ENCODE data around the gene NES.

Gene NES

DNA sequence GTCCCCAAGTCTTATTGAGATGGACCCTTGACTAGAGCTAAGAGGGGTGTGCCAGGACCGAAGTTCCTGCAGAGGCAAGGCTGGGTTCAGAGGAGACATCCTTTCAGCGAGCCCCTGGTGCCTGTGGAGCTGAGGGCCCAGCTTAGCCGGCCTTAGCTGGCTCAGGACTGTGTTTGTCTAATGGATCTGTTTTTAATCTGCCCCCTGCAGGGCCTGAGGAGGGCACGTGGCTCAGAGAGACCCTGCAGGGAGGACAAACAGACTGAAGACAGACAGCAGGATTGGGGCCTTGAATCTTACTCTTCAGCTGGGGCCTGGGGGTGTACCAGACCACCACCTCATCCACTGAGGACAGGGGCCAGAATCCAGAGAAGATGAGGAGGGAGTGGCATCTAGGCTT lies 26.5 kb upstream of the NES start:
- Histone ChIP-seq H3K36me3 (ENCODE audit: control insufficient read depth, insufficient read depth, low read length) (no peaks in the 10 kb centered on the region), H3K27ac (ENCODE audit: insufficient read depth, low read length, poor library complexity, severe bottlenecking) (no peak overlapping the region), H3K4me1 (ENCODE audit: control insufficient read depth, insufficient read depth, low read length, poor library complexity, severe bottlenecking) (peaks cover 28% of the 10 kb centered on the region), H3K4me3 (ENCODE audit: insufficient read depth, low read depth, low read length, poor library complexity, severe bottlenecking) (no peak overlapping the region), H3K27me3 (replicated peaks; ENCODE audit: control insufficient read depth, insufficient read depth, low read length, poor library complexity, severe bottlenecking) (peaks cover 17% of the 10 kb centered on the region), H3K9me3 (ENCODE audit: control insufficient read depth, low read length) (no peaks in the 10 kb centered on the region)
- no peak for DNase-seq

GRCh38 chr1:156703336-156703735 lies 26.1 kb upstream of the NES start:
- Histone ChIP-seq H3K4me3 (ENCODE audit: insufficient read depth, low read depth, low read length, poor library complexity, severe bottlenecking) (no peak overlapping the region), H3K27me3 (replicated peaks; ENCODE audit: control insufficient read depth, insufficient read depth, low read length, poor library complexity, severe bottlenecking) (peaks cover 17% of the 10 kb centered on the region), H3K27ac (ENCODE audit: insufficient read depth, low read length, poor library complexity, severe bottlenecking) (no peak overlapping the region), H3K4me1 (ENCODE audit: control insufficient read depth, insufficient read depth, low read length, poor library complexity, severe bottlenecking) (peaks cover 28% of the 10 kb centered on the region), H3K36me3 (ENCODE audit: control insufficient read depth, insufficient read depth, low read length) (no peaks in the 10 kb centered on the region), H3K9me3 (ENCODE audit: control insufficient read depth, low read length) (no peaks in the 10 kb centered on the region)
- no peak for DNase-seq

DNA sequence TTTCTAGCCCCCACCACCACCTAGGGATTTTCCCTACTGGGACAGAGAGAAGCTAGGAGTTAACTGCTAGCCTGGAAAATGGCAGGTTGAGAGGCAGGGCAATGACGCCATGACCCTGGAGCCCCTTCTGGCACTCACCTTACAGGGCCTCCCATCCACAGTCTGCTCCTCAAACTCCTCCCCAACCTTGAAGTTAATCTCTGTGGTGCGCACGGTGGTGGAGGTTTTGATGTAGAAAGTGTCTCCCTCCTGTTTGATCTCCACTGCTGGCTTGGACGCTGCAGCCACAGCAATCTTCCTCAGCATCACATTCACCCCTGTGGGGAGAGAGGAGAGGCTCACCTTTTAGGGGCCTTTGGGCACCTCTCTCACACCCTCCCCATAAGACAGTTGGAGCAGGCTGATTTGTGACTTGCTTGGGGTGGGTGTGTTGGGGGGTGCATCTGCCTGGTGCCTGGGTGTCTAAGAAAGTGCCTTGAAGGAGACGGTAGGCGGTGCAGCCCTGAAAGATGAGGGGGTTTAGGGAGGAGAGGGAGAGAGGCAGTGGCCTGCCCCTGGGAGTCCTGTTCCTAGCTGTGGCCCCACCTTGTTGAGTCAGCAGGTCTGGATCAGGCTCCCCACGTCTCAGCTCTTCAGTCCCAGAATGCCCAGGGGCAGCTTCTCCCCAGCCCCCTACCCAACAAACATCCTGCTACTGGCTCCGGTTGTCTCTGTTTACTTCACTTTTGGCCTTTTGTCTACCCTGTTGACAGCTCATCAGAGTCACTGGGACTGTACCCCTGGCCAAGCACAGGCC lies 23.7 kb upstream of the NES start:
- no peak for DNase-seq
- Histone ChIP-seq H3K4me3 (ENCODE audit: insufficient read depth, low read depth, low read length, poor library complexity, severe bottlenecking) (no peak overlapping the region), H3K4me1 (ENCODE audit: control insufficient read depth, insufficient read depth, low read length, poor library complexity, severe bottlenecking) (peaks cover 15% of the 10 kb centered on the region), H3K27ac (ENCODE audit: insufficient read depth, low read length, poor library complexity, severe bottlenecking) (no peak overlapping the region), H3K27me3 (replicated peaks; ENCODE audit: control insufficient read depth, insufficient read depth, low read length, poor library complexity, severe bottlenecking) (peaks cover 17% of the 10 kb centered on the region), H3K9me3 (ENCODE audit: control insufficient read depth, low read length) (no peaks in the 10 kb centered on the region), H3K36me3 (ENCODE audit: control insufficient read depth, insufficient read depth, low read length) (no peaks in the 10 kb centered on the region)

DNA sequence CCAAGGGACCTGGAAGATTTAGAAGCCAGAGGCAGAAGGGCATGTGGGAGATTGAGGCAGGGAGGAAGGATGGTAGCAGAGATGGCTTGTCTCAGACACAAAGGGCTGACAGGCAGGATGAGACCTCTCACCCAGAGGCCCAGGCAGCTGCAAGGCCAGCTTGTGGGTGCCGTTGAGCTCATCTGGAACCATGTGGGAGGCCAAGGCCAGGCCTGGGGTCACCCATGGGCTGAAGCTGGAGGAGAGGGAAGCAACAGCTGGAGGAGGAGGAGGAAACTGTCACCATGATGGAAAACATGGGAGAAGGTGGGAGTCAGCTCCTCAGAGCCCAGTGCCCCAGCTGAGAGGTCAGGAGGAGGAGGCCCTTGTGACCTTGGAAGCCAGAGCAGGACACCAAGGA lies 21.8 kb upstream of the NES start:
- H3K36me3 ChIP-seq (ENCODE audit: control insufficient read depth, insufficient read depth, low read length), result no peaks in the 10 kb centered on the region
- H3K4me1 ChIP-seq (ENCODE audit: control insufficient read depth, insufficient read depth, low read length, poor library complexity, severe bottlenecking), result no peaks in the 10 kb centered on the region
- H3K4me3 ChIP-seq (ENCODE audit: insufficient read depth, low read depth, low read length, poor library complexity, severe bottlenecking), result no peak overlapping the region
- DNase-seq, result no peak
- peaks cover 10% of the 10 kb centered on the region for H3K27me3 ChIP-seq (replicated peaks; ENCODE audit: control insufficient read depth, insufficient read depth, low read length, poor library complexity, severe bottlenecking)
- no peaks in the 10 kb centered on the region for H3K9me3 ChIP-seq (ENCODE audit: control insufficient read depth, low read length)
- no peak overlapping the region for H3K27ac ChIP-seq (ENCODE audit: insufficient read depth, low read length, poor library complexity, severe bottlenecking)

GRCh38 chr1:156697481-156697880 lies 20.3 kb upstream of the NES start:
- Histone ChIP-seq H3K27ac (ENCODE audit: insufficient read depth, low read length, poor library complexity, severe bottlenecking) (no peak overlapping the region), H3K9me3 (ENCODE audit: control insufficient read depth, low read length) (no peaks in the 10 kb centered on the region), H3K27me3 (replicated peaks; ENCODE audit: control insufficient read depth, insufficient read depth, low read length, poor library complexity, severe bottlenecking) (peaks cover 15% of the 10 kb centered on the region), H3K36me3 (ENCODE audit: control insufficient read depth, insufficient read depth, low read length) (no peaks in the 10 kb centered on the region), H3K4me1 (ENCODE audit: control insufficient read depth, insufficient read depth, low read length, poor library complexity, severe bottlenecking) (peaks cover 8% of the 10 kb centered on the region), H3K4me3 (ENCODE audit: insufficient read depth, low read depth, low read length, poor library complexity, severe bottlenecking) (no peak overlapping the region)
- DNase-seq, result no peak

DNA sequence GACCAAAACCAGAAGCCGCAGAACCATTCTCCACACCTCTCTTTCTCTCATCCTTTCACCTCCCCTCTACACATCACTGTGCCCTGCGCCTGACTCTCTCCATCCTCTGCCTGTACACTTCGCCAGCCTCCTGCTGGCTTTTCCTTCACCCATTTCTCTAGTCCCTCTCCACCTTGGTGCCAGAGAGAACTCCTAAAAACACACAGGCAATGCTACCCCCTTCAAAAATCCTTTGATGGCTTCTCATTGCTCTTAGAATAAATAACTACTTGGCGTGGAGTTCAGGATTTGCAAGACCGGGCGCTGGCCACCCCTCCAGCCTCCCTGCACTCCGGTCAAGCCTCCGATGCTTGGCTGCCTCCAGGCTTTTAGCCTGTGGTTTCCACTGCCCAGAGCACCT lies 19.5 kb upstream of the NES start:
- no peak for DNase-seq
- peaks cover 21% of the 10 kb centered on the region for H3K27me3 ChIP-seq (replicated peaks; ENCODE audit: control insufficient read depth, insufficient read depth, low read length, poor library complexity, severe bottlenecking)
- no peaks in the 10 kb centered on the region for H3K9me3 ChIP-seq (ENCODE audit: control insufficient read depth, low read length)
- H3K36me3 ChIP-seq (ENCODE audit: control insufficient read depth, insufficient read depth, low read length), result no peaks in the 10 kb centered on the region
- H3K27ac ChIP-seq (ENCODE audit: insufficient read depth, low read length, poor library complexity, severe bottlenecking), result no peak overlapping the region
- no peak overlapping the region for H3K4me3 ChIP-seq (ENCODE audit: insufficient read depth, low read depth, low read length, poor library complexity, severe bottlenecking)
- H3K4me1 ChIP-seq (ENCODE audit: control insufficient read depth, insufficient read depth, low read length, poor library complexity, severe bottlenecking), result peaks cover 8% of the 10 kb centered on the region

GRCh38 chr1:156694690-156694962 lies 17.4 kb upstream of the NES start:
- H3K4me3 ChIP-seq (ENCODE audit: insufficient read depth, low read depth, low read length, poor library complexity, severe bottlenecking), result no peak overlapping the region
- H3K27me3 ChIP-seq (replicated peaks; ENCODE audit: control insufficient read depth, insufficient read depth, low read length, poor library complexity, severe bottlenecking), result peaks cover 42% of the 10 kb centered on the region
- no peak for DNase-seq
- no peaks in the 10 kb centered on the region for H3K36me3 ChIP-seq (ENCODE audit: control insufficient read depth, insufficient read depth, low read length)
- no peak overlapping the region for H3K27ac ChIP-seq (ENCODE audit: insufficient read depth, low read length, poor library complexity, severe bottlenecking)
- no peaks in the 10 kb centered on the region for H3K9me3 ChIP-seq (ENCODE audit: control insufficient read depth, low read length)
- peaks cover 10% of the 10 kb centered on the region for H3K4me1 ChIP-seq (ENCODE audit: control insufficient read depth, insufficient read depth, low read length, poor library complexity, severe bottlenecking)

GRCh38 chr1:156693848-156694689 lies 16.9 kb upstream of the NES start:
- H3K4me3 ChIP-seq (ENCODE audit: insufficient read depth, low read depth, low read length, poor library complexity, severe bottlenecking), result no peak overlapping the region
- no peak for DNase-seq
- peaks cover 43% of the 10 kb centered on the region for H3K27me3 ChIP-seq (replicated peaks; ENCODE audit: control insufficient read depth, insufficient read depth, low read length, poor library complexity, severe bottlenecking)
- no peaks in the 10 kb centered on the region for H3K36me3 ChIP-seq (ENCODE audit: control insufficient read depth, insufficient read depth, low read length)
- H3K4me1 ChIP-seq (ENCODE audit: control insufficient read depth, insufficient read depth, low read length, poor library complexity, severe bottlenecking), result peaks cover 16% of the 10 kb centered on the region
- H3K9me3 ChIP-seq (ENCODE audit: control insufficient read depth, low read length), result no peaks in the 10 kb centered on the region
- H3K27ac ChIP-seq (ENCODE audit: insufficient read depth, low read length, poor library complexity, severe bottlenecking), result no peak overlapping the region

DNA sequence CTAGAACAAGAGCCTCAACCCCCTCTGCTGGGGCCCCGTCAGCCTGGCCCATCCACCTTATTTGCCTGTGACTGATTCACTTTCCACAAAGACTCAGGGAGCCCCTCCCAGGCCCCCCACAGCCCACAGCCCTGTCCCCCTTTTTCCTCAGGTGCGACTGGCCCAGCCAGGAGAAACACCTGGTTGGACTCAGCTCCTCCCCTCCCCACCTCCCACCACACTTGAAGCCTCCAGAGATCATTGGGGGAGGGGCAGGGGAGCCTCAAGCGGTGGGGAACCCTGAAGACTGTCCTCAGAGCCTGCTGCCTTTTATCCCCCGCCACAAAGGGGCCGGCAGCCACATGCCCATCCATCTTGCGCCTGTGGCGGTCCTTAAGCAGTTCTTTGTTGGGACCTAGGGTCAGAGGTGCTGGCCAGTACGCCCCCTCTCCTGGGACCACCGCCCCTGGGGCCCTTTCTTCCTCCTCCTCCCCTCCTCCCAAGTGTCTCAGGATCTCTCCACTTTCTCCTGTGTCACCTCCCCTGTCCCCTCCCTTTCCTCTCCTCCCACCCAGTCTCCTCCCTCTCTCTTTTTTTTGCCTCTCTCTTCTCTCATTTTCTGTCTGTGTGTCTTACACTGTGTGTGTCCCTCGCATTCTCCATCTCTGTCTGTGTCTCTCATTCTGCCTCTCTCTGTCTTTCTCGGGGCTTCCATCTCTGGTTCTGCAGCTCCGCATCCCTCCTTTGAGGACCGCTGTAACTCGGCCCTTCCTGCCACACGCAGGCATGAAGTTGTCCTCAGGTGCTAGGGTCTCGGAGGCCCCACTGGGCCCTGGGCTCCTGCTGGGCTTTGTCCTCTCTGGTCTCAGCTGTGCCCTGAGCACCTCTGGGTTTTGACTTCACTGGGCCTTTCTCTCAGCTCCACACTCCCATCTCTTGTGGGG lies 16.0 kb upstream of the NES start:
- Histone ChIP-seq H3K36me3 (ENCODE audit: control insufficient read depth, insufficient read depth, low read length) (no peaks in the 10 kb centered on the region), H3K4me1 (ENCODE audit: control insufficient read depth, insufficient read depth, low read length, poor library complexity, severe bottlenecking) (peaks cover 16% of the 10 kb centered on the region), H3K9me3 (ENCODE audit: control insufficient read depth, low read length) (no peaks in the 10 kb centered on the region), H3K27me3 (replicated peaks; ENCODE audit: control insufficient read depth, insufficient read depth, low read length, poor library complexity, severe bottlenecking) (peaks cover 43% of the 10 kb centered on the region), H3K4me3 (ENCODE audit: insufficient read depth, low read depth, low read length, poor library complexity, severe bottlenecking) (no peak overlapping the region), H3K27ac (ENCODE audit: insufficient read depth, low read length, poor library complexity, severe bottlenecking) (no peak overlapping the region)
- DNase-seq, result no peak
